Chondrocyte (in vitro differentiated cells): Measurements from ENCODE around the gene MOSMO. TPM values are rescaled to one million over a fixed set of nuclear protein-coding genes. Genes with fewer than 3 reads are reported as not detected.

Experiments
- DNase-seq: peaks from one replicate; pipeline ENCODE4 v3.0.0; 2021; ENCODE audit warnings: mixed read lengths, low spot score
- H3K27ac Mint-ChIP-seq: one replicate; pipeline ENCODE4 v1.8.0; 2021; ENCODE audit warnings: mild to moderate bottlenecking, moderate library complexity, mixed read lengths; ENCODE audit not compliant: unreplicated experiment
- H3K27me3 Mint-ChIP-seq: 2 replicates; pipeline ENCODE4 v1.8.0; 2021; ENCODE audit warnings: low read depth, mixed read lengths
- H3K36me3 Mint-ChIP-seq: 2 replicates; pipeline ENCODE4 v1.8.0; 2021; ENCODE audit warnings: low read depth, mixed read lengths
- H3K4me1 Mint-ChIP-seq: 2 replicates; pipeline ENCODE4 v1.8.0; 2021; ENCODE audit warnings: low read depth, mild to moderate bottlenecking, mixed read lengths
- H3K4me3 Mint-ChIP-seq: one replicate; pipeline ENCODE4 v1.8.0; 2021; ENCODE audit warnings: mild to moderate bottlenecking, moderate library complexity, mixed read lengths; ENCODE audit not compliant: unreplicated experiment
- H3K9me3 Mint-ChIP-seq: 2 replicates; pipeline ENCODE4 v1.8.0; 2021; ENCODE audit warnings: low read depth, mixed read lengths
- CTCF ChIP-seq: fragments of 200-600 bp; sonication (generic); IDR thresholded peaks from 2 replicates; pipeline ENCODE4 v1.5.0; 2021; ENCODE audit warnings: antibody characterized with exemption, mild to moderate bottlenecking, moderate library complexity
- total RNA-seq: library from RNA; stranded (reverse); gene quantifications from 3 replicates; pipeline ENCODE4 v1.2.1, GENCODE V29; 2021

Gene MOSMO
- total RNA-seq, 1 donor from 2014 or later = 9.7 TPM

DNA sequence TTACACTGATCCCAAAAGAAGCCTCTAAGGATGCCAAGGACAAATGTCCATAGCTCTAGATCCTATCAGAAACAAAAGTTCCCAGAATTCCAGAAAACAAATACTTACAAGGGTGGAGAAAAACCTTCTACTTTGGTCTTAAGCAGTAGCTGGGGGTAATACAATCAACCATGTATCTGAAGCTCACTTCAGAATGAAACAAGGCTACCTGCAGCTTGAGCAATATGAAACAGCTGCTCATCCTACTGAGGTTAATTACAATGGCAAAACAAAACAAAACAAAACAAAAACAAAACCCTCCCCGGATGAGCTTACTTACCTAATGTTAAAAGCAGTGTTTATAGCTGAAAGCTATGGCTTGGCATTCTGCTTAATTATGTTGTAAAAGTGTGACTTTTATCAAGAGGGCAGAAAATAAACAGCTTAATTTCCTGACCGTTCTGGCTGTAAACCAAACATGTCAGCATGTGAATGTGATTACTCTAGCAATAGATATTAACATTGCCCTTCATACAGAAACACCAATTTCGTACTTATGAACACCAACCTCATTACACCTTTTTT, 17.4 kb upstream of the MOSMO start:
- Mint-ChIP-seq H3K4me1 (no peaks in the 10 kb centered on the region), H3K9me3 (no peaks in the 10 kb centered on the region), H3K36me3 (peaks cover 5% of the 10 kb centered on the region), H3K27ac (no peak overlapping the region), H3K27me3 (no peaks in the 10 kb centered on the region), H3K4me3 (no peak overlapping the region)
- no peak for DNase-seq
- no peak for TF ChIP-seq CTCF

GRCh38 chr16:21991621-21992020, 16.3 kb upstream of the MOSMO start:
- Mint-ChIP-seq H3K27ac (no peak overlapping the region), H3K36me3 (peaks cover 4% of the 10 kb centered on the region), H3K9me3 (no peaks in the 10 kb centered on the region), H3K4me3 (no peak overlapping the region), H3K4me1 (no peaks in the 10 kb centered on the region), H3K27me3 (no peaks in the 10 kb centered on the region)
- TF ChIP-seq CTCF = no peak
- DNase-seq = no peak

DNA sequence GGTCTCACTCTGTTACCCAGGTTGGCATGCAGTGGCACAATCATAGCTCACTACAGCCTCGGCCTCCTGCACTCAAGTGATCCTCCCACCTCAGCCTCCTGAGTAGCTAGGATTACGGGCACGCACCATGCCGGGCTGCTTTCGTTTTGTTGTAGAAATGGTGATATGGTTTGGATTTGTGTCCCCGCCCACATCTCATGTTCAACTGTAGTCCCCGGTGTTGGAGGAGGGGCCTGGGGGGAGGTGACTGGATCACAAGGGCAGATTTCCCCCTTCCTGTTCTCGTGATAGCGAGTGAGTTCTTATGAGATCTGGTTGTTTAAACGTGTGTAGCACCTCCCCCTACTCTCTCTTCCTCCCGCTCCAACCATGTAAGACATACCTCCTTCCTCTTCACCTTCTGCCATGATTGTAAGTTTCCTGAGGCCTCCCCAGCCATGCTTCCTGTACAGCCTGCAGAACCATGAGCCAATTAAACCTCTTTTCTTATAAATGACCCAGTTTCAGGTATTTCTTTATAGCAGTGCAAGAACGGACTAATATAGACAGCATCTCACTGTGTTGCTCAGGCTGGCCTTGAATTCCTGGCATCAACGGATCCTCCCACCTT, 12.9 kb upstream of the MOSMO start:
- TF ChIP-seq CTCF = no peak
- Mint-ChIP-seq H3K27ac (no peak overlapping the region), H3K36me3 (no peaks in the 10 kb centered on the region), H3K27me3 (no peaks in the 10 kb centered on the region), H3K4me3 (no peak overlapping the region), H3K9me3 (no peaks in the 10 kb centered on the region), H3K4me1 (no peaks in the 10 kb centered on the region)
- no peak for DNase-seq

DNA sequence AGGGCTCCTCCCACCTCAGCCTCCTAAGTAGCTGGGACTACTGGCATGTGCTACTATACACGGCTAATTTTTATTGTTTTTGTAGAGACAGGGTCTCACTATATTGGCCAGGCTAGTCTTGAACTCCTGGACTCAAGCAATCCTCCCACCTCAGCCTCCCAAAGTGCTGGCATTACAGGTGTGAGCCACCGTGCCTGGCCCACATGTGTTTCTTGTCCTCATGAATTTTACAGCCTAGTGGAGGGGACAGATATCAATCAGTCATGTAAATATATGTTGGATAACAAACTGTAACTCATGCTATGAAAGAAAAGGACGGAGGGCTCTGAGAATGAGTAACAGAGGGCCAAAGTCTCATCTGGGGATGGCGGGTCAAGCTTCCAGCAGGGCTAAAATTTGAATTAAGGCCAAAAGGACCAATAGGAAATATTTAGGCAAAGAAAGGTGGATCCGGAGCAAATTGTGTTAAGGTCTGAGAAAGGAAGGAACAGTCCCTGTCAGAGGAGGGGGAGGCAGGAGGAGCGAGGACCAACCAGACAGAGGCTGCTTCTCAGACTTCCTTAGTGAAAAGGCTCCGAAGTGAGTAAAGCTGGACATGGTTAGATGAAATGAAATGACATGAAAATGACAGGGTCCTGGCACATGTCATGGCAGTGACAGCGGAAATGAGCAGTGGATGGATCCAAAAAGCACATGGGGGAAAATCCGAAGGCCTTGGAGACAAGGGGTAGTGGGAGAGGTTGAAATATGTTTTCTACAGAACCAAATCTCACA, 10.8 kb upstream of the MOSMO start:
- Mint-ChIP-seq H3K4me3 (no peak overlapping the region), H3K27ac (no peak overlapping the region), H3K9me3 (no peaks in the 10 kb centered on the region), H3K27me3 (no peaks in the 10 kb centered on the region), H3K4me1 (peaks cover 8% of the 10 kb centered on the region), H3K36me3 (no peaks in the 10 kb centered on the region)
- TF ChIP-seq CTCF = no peak
- DNase-seq = no peak

- H3K36me3 Mint-ChIP-seq = no peaks in the 10 kb centered on the region
- DNase-seq = no peak
- peaks cover 2% of the 10 kb centered on the region for H3K27me3 Mint-ChIP-seq
- TF ChIP-seq CTCF = no peak
- H3K4me1 Mint-ChIP-seq = peaks cover 8% of the 10 kb centered on the region
- no peak overlapping the region for H3K27ac Mint-ChIP-seq
- no peaks in the 10 kb centered on the region for H3K9me3 Mint-ChIP-seq
- H3K4me3 Mint-ChIP-seq = no peak overlapping the region
Measured at GRCh38 chr16:21997697-21998480, 10.0 kb upstream of the MOSMO start.
